Neuronal stem cell (in vitro differentiated cells): ENCODE data around the gene BMPER.

ENCODE experiments used
- DNase-seq: peaks from one replicate; pipeline ENCODE4 v3.0.0-alpha.2; 2013; ENCODE audit warnings: low spot score
- H2AFZ ChIP-seq: one replicate; pipeline ENCODE4 v1.6.1; 2013; ENCODE audit warnings: mild to moderate bottlenecking, low read length, inconsistent platforms
- H2AK5ac ChIP-seq: 2 replicates; pipeline ENCODE4 v1.6.1; 2013; ENCODE audit warnings: low read depth, mild to moderate bottlenecking, inconsistent platforms, low read length, moderate library complexity, mixed read lengths
- H2BK120ac ChIP-seq: 2 replicates; pipeline ENCODE4 v1.6.1; 2013; ENCODE audit warnings: low read depth, mild to moderate bottlenecking, inconsistent platforms, low read length, moderate library complexity, mixed read lengths
- H2BK12ac ChIP-seq: one replicate; pipeline ENCODE4 v1.6.1; 2013; ENCODE audit warnings: low read length, inconsistent platforms
- H2BK15ac ChIP-seq: 2 replicates; pipeline ENCODE4 v1.6.1; 2013; ENCODE audit warnings: mild to moderate bottlenecking, low read length, inconsistent platforms, mixed read lengths
- H2BK5ac ChIP-seq: one replicate; pipeline ENCODE4 v1.6.1; 2013; ENCODE audit warnings: inconsistent platforms, mild to moderate bottlenecking, low read length, moderate library complexity
- H3K14ac ChIP-seq: one replicate; pipeline ENCODE4 v1.6.1; 2013; ENCODE audit warnings: low read length, inconsistent platforms
- H3K18ac ChIP-seq: 2 replicates; pipeline ENCODE4 v1.6.1; 2013; ENCODE audit warnings: low read length, inconsistent platforms
- H3K23ac ChIP-seq: 2 replicates; pipeline ENCODE4 v1.6.1; 2013; ENCODE audit warnings: low read depth, mild to moderate bottlenecking, mixed read lengths, low read length, inconsistent platforms; ENCODE audit not compliant: poor library complexity
- H3K27ac ChIP-seq: replicated peaks from 3 replicates; pipeline ENCODE4 v1.5.1; 2013; ENCODE audit warnings: low read length, inconsistent platforms
- H3K27me3 ChIP-seq, 3 experiments: 2 replicates each; pipeline ENCODE4 v1.6.1; 2013; ENCODE audit warnings: low read length in 3 of 3, mild to moderate bottlenecking in 2 of 3, inconsistent platforms in 1 of 3, low read depth in 1 of 3, mixed read lengths in 1 of 3, moderate library complexity in 1 of 3; ENCODE audit not compliant: control insufficient read depth in 3 of 3, insufficient read depth in 3 of 3
- H3K36me3 ChIP-seq, 2 donors: replicated peaks in 1 of 2; 2 replicates each; pipeline ENCODE4 v1.6.1; 2013; ENCODE audit warnings: low read length in 2 of 2; ENCODE audit not compliant: control insufficient read depth in 2 of 2, insufficient read depth in 2 of 2
- H3K4ac ChIP-seq: 2 replicates; pipeline ENCODE4 v1.6.1; 2013; ENCODE audit warnings: inconsistent platforms, mild to moderate bottlenecking, low read length, moderate library complexity
- H3K4me1 ChIP-seq, 2 donors: 1 replicate in 1 of 2; 2 replicates in 1 of 2; pipeline ENCODE4 v1.6.1; 2013; ENCODE audit warnings: low read length in 2 of 2, low read depth in 1 of 2; ENCODE audit not compliant: control insufficient read depth in 2 of 2, insufficient read depth in 1 of 2
- H3K4me2 ChIP-seq: one replicate; pipeline ENCODE4 v1.6.1; 2013; ENCODE audit warnings: mild to moderate bottlenecking, low read length, inconsistent platforms; ENCODE audit not compliant: insufficient read depth, poor library complexity, severe bottlenecking
- H3K4me3 ChIP-seq, 2 donors: 2 replicates each; pipeline ENCODE4 v1.5.1; 2013; ENCODE audit warnings: low read length in 2 of 2, mild to moderate bottlenecking in 2 of 2, inconsistent platforms in 1 of 2, moderate library complexity in 1 of 2
- H3K79me1 ChIP-seq: one replicate; pipeline ENCODE4 v1.6.1; 2013; ENCODE audit warnings: low read depth, mild to moderate bottlenecking, inconsistent platforms, low read length, moderate library complexity
- H3K9ac ChIP-seq: one replicate; pipeline ENCODE4 v1.6.1; 2013; ENCODE audit warnings: mild to moderate bottlenecking, low read depth, low read length, inconsistent platforms; ENCODE audit not compliant: poor library complexity
- H3K9me3 ChIP-seq, 2 donors: replicated peaks in 1 of 2; 2 replicates each; pipeline versions ENCODE3 to v1.6.1; 2013; ENCODE audit warnings: low read length in 2 of 2, mild to moderate bottlenecking in 2 of 2, inconsistent platforms in 1 of 2, low read depth in 1 of 2, mixed read lengths in 1 of 2, moderate library complexity in 1 of 2; ENCODE audit not compliant: control insufficient read depth in 2 of 2, insufficient read depth in 1 of 2
- H4K8ac ChIP-seq: one replicate; pipeline ENCODE4 v1.6.1; 2013; ENCODE audit warnings: low read depth, mild to moderate bottlenecking, inconsistent platforms, low read length, moderate library complexity
- H4K91ac ChIP-seq: one replicate; pipeline ENCODE4 v1.6.1; 2013; ENCODE audit warnings: low read length, low read depth, mild to moderate bottlenecking, inconsistent platforms; ENCODE audit not compliant: poor library complexity
- WGBS, 2 donors: extraction: QIAGEN DNeasy Blood & Tissue Kit; methylation state at CpG; one replicate each; pipeline ENCODE4 v1.1.7; 2013; ENCODE audit warnings: missing lambda C conversion rate in 2 of 2, mixed read lengths in 1 of 2; ENCODE audit not compliant: insufficient read length in 2 of 2, insufficient replicate concordance in 1 of 2; ENCODE audit errors: extremely low coverage in 2 of 2; 5-methylcytosine and 5-hydroxymethylcytosine counted together

Gene BMPER

GRCh38 chr7:34162677-34163076, 257.3 kb downstream of the BMPER start:
- Histone ChIP-seq H3K4me1 (no peaks in the 10 kb centered on the region), H3K9me3 (no peaks in the 10 kb centered on the region), H3K9ac (no peak overlapping the region), H3K14ac (no peak overlapping the region), H3K36me3 (no peaks in the 10 kb centered on the region), H2BK15ac (no peak overlapping the region), H2BK5ac (no peak overlapping the region), H2AFZ (no peak overlapping the region), H3K27ac (no peak overlapping the region), H3K79me1 (no peaks in the 10 kb centered on the region), H2AK5ac (no peak overlapping the region), H3K4me2 (no peak overlapping the region), H2BK120ac (no peak overlapping the region), H4K8ac (no peak overlapping the region), H3K23ac (no peak overlapping the region), H4K91ac (no peak overlapping the region), H3K4ac (no peak overlapping the region), H3K18ac (no peak overlapping the region), H2BK12ac (no peak overlapping the region), H3K4me3 (no peak overlapping the region), H3K27me3 (no peaks in the 10 kb centered on the region)
- no CpG with 5 or more reads among the region's 3 CpGs for WGBS, 2 donors
- DNase-seq = no peak

GRCh38 chr7:34163956-34164355, 258.6 kb downstream of the BMPER start:
- H2BK15ac ChIP-seq = no peak overlapping the region
- no peaks in the 10 kb centered on the region for H3K4me1 ChIP-seq
- no peak overlapping the region for H3K27ac ChIP-seq
- no peak overlapping the region for H2BK12ac ChIP-seq
- no peaks in the 10 kb centered on the region for H3K9me3 ChIP-seq
- H2BK120ac ChIP-seq = no peak overlapping the region
- no peak overlapping the region for H3K4ac ChIP-seq
- no peak overlapping the region for H3K4me2 ChIP-seq
- no peaks in the 10 kb centered on the region for H3K36me3 ChIP-seq
- no peak overlapping the region for H4K8ac ChIP-seq
- no peaks in the 10 kb centered on the region for H3K27me3 ChIP-seq
- no peak overlapping the region for H3K9ac ChIP-seq
- H3K18ac ChIP-seq = no peak overlapping the region
- no peak overlapping the region for H2AK5ac ChIP-seq
- no peaks in the 10 kb centered on the region for H3K79me1 ChIP-seq
- H4K91ac ChIP-seq = no peak overlapping the region
- WGBS, 2 donors = no CpG with 5 or more reads among the region's 1 CpG
- no peak overlapping the region for H3K14ac ChIP-seq
- no peak overlapping the region for H3K4me3 ChIP-seq
- DNase-seq = no peak
- H2BK5ac ChIP-seq = no peak overlapping the region
- H3K23ac ChIP-seq = no peak overlapping the region
- no peak overlapping the region for H2AFZ ChIP-seq

- Histone ChIP-seq H3K4me2 (no peak overlapping the region), H3K18ac (no peak overlapping the region), H3K9me3 (no peaks in the 10 kb centered on the region), H2BK5ac (no peak overlapping the region), H3K4ac (no peak overlapping the region), H2BK15ac (no peak overlapping the region), H3K36me3 (no peaks in the 10 kb centered on the region), H2BK120ac (no peak overlapping the region), H3K14ac (no peak overlapping the region), H4K8ac (no peak overlapping the region), H2BK12ac (no peak overlapping the region), H4K91ac (no peak overlapping the region), H2AFZ (no peak overlapping the region), H2AK5ac (no peak overlapping the region), H3K4me3 (no peak overlapping the region), H3K23ac (no peak overlapping the region), H3K79me1 (no peaks in the 10 kb centered on the region), H3K9ac (no peak overlapping the region), H3K27me3 (no peaks in the 10 kb centered on the region), H3K27ac (no peak overlapping the region), H3K4me1 (no peaks in the 10 kb centered on the region)
- DNase-seq = no peak
- no CpG with 5 or more reads among the region's 1 CpG for WGBS, 2 donors
Observed at GRCh38 chr7:34165466-34165865, 260.1 kb downstream of the BMPER start.

- H3K18ac ChIP-seq = no peak overlapping the region
- H3K9me3 ChIP-seq = no peaks in the 10 kb centered on the region
- no peaks in the 10 kb centered on the region for H3K36me3 ChIP-seq
- H4K8ac ChIP-seq = no peak overlapping the region
- H3K4me1 ChIP-seq = no peaks in the 10 kb centered on the region
- DNase-seq = no peak
- no CpG with 5 or more reads among the region's 3 CpGs for WGBS, 2 donors
- no peak overlapping the region for H2BK120ac ChIP-seq
- H3K4ac ChIP-seq = no peak overlapping the region
- no peaks in the 10 kb centered on the region for H3K79me1 ChIP-seq
- H3K4me3 ChIP-seq = no peak overlapping the region
- no peak overlapping the region for H3K4me2 ChIP-seq
- no peak overlapping the region for H4K91ac ChIP-seq
- H3K27ac ChIP-seq = no peak overlapping the region
- no peak overlapping the region for H3K9ac ChIP-seq
- H3K14ac ChIP-seq = no peak overlapping the region
- H2BK5ac ChIP-seq = no peak overlapping the region
- no peak overlapping the region for H2AK5ac ChIP-seq
- H3K23ac ChIP-seq = no peak overlapping the region
- no peaks in the 10 kb centered on the region for H3K27me3 ChIP-seq
- no peak overlapping the region for H2BK12ac ChIP-seq
- no peak overlapping the region for H2BK15ac ChIP-seq
- no peak overlapping the region for H2AFZ ChIP-seq
Observed at GRCh38 chr7:34165927-34166550, 260.7 kb downstream of the BMPER start.
